ENCODE data around the gene SIAE.

The SIAE gene

GRCh38 chr11:124662106-124662505 is 11.4 kb downstream of the SIAE start:
- no peak for DNase-seq

DNA sequence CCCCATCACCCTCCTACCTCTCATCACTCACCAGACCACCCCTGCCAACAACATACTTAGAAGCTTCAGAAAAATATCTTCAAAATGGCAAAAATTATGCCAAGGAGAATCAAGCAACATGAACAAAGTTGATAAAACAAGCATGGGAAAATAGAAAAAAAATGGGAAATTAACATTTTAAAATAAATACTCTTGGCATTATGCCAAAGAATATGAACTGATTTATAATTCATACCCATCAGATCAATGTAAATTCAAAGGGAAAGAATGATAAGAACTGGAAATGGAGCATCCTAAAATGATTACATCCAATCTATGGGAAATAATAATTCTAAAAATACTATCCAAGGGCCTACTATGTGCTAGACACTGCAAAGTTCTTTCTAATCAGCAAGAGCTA is 12.0 kb downstream of the SIAE start:
- no peak for DNase-seq

- no peak for DNase-seq
These were observed 14.6 kb downstream of the SIAE start for GRCh38 chr11:124658986-124659385.

DNA sequence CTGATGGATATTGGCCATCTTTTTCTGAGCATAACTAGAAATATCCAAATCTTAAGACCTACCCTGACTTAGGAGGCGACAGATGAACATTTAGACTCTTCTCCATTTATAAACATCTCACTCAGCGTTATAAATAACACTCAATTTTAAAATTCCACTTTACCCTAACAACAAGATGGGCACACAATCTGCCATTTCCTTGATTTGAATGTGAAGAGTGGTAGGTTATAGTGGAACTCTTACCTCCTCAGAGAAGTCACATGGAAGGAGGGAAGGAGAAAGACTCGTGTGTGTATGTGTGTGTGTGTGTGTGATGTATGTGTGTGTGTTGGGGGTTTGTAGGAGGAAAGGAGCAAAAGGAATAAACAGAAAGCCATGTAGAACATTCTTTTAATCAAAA is 15.0 kb downstream of the SIAE start:
- DNase-seq: no peak

DNA sequence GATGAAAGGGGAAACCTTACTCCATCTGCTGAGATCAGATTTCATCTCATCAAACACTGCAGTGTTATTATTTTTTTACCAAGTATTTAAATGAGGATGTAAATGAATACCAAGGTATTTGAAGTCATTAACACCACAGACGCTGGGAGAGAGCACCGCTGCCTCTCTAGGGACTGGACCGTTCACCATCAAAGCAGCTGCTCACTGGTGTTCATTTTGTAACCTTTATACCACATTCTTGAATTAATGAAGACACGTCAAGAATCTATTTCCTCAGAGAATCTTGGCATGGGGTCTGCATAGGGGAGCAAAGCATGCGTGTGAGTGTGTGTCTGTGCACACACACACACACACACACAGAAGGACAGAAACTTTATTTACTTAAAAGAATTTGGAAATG is 15.6 kb downstream of the SIAE start:
- no peak for DNase-seq

DNA sequence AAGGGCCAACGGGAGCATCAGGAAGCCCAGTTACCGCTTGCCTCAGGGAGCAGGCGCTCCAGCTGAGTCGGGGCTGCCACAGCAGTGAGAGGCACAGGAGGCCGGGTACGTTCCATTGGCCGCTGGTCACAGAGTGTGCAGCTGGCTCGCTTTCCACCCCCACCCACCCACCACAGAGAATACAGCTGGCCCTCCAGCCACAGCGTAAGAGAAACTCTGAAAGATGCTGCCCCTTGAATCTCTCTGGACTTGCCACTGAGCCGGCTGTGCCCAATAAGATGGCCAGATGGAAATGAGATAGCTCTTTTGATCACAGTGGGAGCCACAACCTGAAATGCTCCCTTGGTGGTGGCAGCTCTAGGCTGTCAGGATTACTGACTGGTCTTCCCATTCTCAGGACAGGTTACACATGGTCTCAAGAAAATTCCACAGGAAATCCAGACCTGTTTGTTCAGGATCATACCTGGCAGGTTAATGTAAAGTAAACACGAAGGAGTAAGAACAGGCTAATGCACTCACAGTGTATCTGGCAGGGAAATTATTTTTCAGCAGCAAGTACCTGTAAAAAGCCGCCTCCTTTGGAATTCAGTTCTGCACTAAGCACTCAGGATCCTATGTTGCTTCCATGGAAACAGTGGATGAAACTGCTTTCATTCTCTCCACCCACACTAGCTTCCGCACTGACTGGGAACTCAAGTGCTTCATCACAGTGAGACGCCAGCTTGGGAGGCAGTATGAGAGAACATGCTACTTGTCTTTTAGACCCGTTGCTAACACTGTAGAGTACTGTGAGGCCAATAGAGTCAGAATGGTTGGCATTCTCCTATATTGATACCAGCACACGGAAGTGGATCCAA is 16.5 kb downstream of the SIAE start:
- no peak for DNase-seq

DNA sequence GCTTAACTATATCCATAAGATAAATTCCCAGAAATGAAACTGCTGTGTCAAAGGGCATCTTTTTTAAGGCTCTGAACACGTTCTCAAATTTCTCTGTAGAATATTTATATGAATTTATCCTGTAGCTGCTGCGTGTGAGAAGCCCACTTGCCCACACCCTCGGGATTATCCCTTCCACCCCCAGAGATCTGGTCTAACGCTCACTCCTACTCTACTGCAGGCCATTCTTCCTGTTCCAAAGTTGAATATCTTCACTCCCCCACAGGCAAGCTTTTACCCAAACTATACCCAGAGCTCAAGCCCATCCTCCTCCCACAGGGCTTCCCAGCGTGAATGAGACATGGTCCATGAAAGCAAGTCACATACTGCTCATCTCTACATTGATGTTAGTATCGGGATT is 24.9 kb downstream of the SIAE start:
- no peak for DNase-seq

- no peak for DNase-seq
These were observed 27.4 kb downstream of the SIAE start for GRCh38 chr11:124646148-124646547.

DNA sequence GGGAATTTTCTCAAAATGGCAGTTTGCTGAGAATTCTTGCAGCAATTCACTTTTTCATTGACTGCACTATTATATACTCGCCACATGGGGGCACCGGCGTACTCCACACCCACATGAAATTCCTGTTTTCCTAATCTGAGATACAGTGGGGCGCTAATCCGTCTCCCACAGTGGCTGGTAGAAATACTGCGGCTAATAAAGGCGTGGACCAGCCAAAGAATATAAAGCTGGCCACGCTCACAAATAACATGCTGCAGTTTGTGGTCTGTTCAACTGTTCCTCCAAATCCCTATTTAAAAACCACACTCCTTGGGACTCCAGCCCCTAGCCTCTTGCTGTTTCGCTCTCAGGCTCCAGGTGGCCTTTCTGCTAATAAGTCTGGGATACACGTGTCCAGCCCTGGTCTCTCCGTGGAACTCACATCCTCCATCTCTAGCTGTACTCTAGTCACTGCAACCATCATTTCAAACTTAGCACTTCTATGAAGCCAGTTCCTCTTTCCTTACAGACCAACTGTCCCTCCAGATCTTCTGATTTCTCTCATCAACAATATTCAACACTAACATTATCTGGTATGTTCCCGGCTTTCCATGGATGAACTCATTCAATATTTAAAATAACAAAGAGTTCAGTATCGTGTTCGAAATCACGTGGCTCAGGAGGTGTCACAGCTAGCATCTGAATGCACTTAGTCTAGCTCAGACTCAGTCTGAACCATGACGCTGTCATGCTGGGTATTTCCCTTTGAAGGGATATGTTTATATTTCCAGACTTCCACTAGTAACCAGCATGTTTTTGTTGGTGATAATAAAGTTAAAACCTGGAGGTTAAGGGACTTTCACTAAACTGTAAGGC is 28.9 kb downstream of the SIAE start:
- DNase-seq: no peak

- DNase-seq: no peak
These were observed 29.7 kb downstream of the SIAE start for GRCh38 chr11:124643605-124644425.

DNA sequence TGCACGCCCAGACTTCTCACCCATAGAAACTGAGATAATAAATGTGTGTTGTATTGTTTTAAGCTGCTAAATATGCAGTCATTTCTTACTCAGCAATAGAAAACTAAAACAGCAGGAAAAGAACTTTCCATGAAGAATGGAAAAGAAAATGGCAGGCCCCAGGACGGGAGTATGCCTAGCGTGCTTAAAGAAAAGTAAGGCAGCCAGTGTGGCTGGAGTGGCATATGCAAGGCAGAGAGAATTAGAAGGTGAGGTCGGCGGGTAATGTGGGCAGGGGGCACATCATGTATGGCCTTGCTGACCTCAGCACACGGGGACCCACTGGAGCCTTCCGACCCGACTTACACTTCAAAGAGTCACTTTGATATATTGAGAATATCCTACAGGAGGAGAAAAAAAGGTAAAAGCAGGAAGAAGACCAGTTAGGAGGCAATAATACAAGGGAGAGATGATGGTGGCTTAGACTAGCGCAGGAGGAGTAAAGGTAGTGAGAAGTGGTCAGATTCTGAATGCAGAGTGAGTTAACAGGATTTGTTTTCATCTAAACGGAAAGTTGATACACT is 30.4 kb downstream of the SIAE start:
- DNase-seq: no peak

DNA sequence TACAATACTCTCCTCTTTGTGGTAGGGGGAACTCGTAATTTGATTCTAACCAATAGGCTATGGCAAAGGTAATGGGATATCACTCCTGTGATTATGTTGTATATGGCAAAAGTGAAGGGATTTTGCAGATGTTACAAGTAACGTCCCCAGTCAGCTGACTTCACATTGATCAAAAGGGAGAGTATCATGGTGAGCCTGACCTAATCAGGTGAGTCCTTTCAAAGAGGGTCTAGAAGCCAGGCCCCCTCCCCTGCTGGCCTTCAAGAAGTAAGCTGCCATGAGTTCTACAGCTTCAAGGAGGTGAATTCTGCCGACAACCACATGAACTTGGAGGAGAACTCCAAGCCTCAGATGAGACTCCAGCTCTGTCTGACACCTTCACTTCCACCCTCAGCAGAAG is 30.9 kb downstream of the SIAE start:
- DNase-seq: no peak

- no peak for DNase-seq
These were observed 32.9 kb downstream of the SIAE start for GRCh38 chr11:124640666-124641065.

DNA sequence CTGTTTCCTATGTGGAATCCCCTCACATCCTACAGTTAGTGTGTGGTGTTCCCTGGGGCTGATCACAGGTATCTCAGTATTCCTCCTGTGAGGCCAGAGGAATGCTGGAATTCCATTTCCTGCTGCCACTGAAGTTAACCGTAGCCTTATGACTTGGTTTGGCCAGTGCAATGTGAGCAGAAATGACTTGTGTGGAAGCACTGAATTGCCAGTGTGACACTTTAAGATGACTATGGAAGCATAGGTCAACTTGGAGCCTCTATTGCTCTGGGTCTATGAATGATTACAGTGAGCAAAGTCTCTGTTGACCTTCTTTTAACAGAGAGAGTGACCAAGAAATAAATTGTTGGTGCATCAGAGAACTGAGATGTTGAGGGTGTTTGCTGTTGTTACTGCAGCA is 34.4 kb downstream of the SIAE start:
- no peak for DNase-seq

- no peak for DNase-seq
These were observed 35.0 kb downstream of the SIAE start for GRCh38 chr11:124638500-124638899.

- no peak for DNase-seq
These were observed 37.6 kb downstream of the SIAE start for GRCh38 chr11:124635932-124636331.

- no peak for DNase-seq
These were observed 40.2 kb downstream of the SIAE start for GRCh38 chr11:124633355-124633754.

GRCh38 chr11:124629961-124630360 is 43.6 kb downstream of the SIAE start:
- no peak for DNase-seq

- no peak for DNase-seq
These were observed 46.0 kb downstream of the SIAE start for GRCh38 chr11:124627546-124627945.

DNA sequence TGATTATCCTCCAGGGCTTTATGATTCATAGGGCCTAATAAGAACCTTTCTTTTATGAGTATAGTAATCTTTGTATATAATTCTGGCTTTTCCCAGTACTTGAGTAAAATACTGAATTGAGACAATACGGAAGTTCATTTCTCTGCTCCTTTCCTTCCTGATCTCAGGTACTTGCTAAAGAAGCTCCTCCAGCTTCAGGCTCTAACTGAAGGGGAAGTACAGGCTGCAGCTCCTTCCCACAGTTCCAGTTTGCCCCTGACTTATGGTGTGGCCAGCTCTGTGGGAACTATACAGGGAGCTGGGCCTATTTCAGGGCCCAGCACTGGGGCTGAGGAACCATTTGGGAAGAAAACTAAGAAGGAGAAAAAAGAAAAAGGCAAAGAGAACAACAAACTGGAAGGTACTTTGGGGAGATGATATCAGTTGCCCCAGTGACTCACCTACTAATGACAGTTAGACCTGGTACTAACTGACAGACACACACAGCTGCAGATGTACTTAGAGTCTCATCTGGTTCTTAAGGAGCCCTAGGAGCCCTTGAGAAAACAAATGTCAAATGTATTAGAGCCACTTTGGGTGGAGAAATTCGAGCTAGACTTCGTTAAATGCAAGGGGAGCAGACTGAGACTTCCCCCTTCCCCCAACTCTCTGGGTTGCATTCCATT is 47.9 kb downstream of the SIAE start:
- no peak for DNase-seq

- DNase-seq: no peak
These were observed 49.5 kb downstream of the SIAE start for GRCh38 chr11:124623861-124624525.
